Activated B cell treated with CpG ODN at 0.5 μM for 24 hours (primary cell): ENCODE results near the gene C6orf52. TPM values are rescaled to one million over a fixed set of nuclear protein-coding genes. Genes with fewer than 3 reads are reported as not detected.
A peak's percentile ranks its signal among the peaks of the same experiment; 100 is the strongest.
"Not testable (repeated sequence)": the region's sequence is repeated elsewhere in the genome, so short reads cannot be mapped to it uniquely, and the experiment has no call there.

Experiments
- ATAC-seq: fragments of 200-7000 bp; cut with Tn5 transposase; one replicate; pipeline ENCODE4 v1.10.0; 2021; ENCODE audit warnings: low read depth, mild to moderate bottlenecking, moderate library complexity
- CTCF ChIA-PET: fragments of 350-600 bp; sonication (Branson Sonifier 250); formaldehyde crosslinking; loops from one replicate; lab custom pipeline; 2021; ENCODE audit warnings: antibody characterized with exemption; lab: Charles Lee
- POLR2A ChIA-PET: fragments of 350-600 bp; sonication (Branson Sonifier 250); formaldehyde crosslinking; loops from one replicate; lab custom pipeline; 2021; ENCODE audit warnings: antibody characterized with exemption; lab: Charles Lee
- DNase-seq: peaks from one replicate; pipeline ENCODE4 v3.0.0; 2022
- H3K27ac Mint-ChIP-seq: one replicate; pipeline ENCODE4 v1.8.0; 2020; ENCODE audit warnings: mixed read lengths
- H3K27me3 Mint-ChIP-seq: one replicate; pipeline ENCODE4 v1.8.0; 2021; ENCODE audit warnings: mixed read lengths
- H3K36me3 Mint-ChIP-seq: one replicate; pipeline ENCODE4 v1.8.0; 2021; ENCODE audit warnings: low read depth, mixed read lengths
- H3K4me1 Mint-ChIP-seq: one replicate; pipeline ENCODE4 v1.8.0; 2021; ENCODE audit warnings: mixed read lengths
- H3K4me3 Mint-ChIP-seq: one replicate; pipeline ENCODE4 v1.8.0; 2020; ENCODE audit warnings: mild to moderate bottlenecking, mixed read lengths
- H3K9me3 Mint-ChIP-seq: one replicate; pipeline ENCODE4 v1.8.0; 2020; ENCODE audit warnings: mixed read lengths
- CTCF ChIP-seq: fragments of 200-600 bp; IDR thresholded peaks from one replicate; pipeline ENCODE4 v1.8.0; 2022; ENCODE audit warnings: antibody characterized with exemption, mild to moderate bottlenecking
- intact Hi-C: fragments of 100-400 bp; cut with micrococcal nuclease; formaldehyde crosslinking; loops from one replicate; pipeline ENCODE4 v1.15.1; 2024
- total RNA-seq: library from RNA; stranded (reverse); gene quantifications from 2 replicates; pipeline ENCODE4 v1.2.3, GENCODE V29; 2022

Gene C6orf52
- 1.0 and 1.6 TPM in 2 replicates for total RNA-seq

GRCh38 chr6:10694302-10695085 is at the start of gene C6orf52, which contains the start of gene PAK1IP1:
Gene C6orf52, minus strand, starts transcription at chr6:10694616. Its CDS starts 7,066 bp downstream, at chr6:10687550.
Gene PAK1IP1, plus strand, starts transcription at chr6:10694972. Its CDS starts 14 bp downstream, at chr6:10694986.
- CTCF ChIA-PET: interaction anchor here (0.7 to 2.9 kb wide), 6 partner anchors 51 to 375 kb away, joined by 3 to 11 read pairs (median 4); no protein-coding TSS in a partner anchor
- H3K4me1 Mint-ChIP-seq: peaks cover 29% of the 10 kb centered on the region
- peak within 1 kb of the TSS; percentile 100 for H3K27ac Mint-ChIP-seq
- H3K36me3 Mint-ChIP-seq: peaks cover 41% of the 10 kb centered on the region
- DNase-seq: peak; percentile 84
- peak; percentile 94 for ATAC-seq
- POLR2A ChIA-PET: interaction anchor here (0.6 to 2.9 kb wide), 28 partner anchors 16 to 1912 kb away, joined by 3 to 75 read pairs (median 4); partner anchors contain the start of genes MAK, SMIM13, TMEM14B and TMEM14C
- no peak for TF ChIP-seq CTCF
- no peaks in the 10 kb centered on the region for H3K9me3 Mint-ChIP-seq
- no peaks in the 10 kb centered on the region for H3K27me3 Mint-ChIP-seq
- H3K4me3 Mint-ChIP-seq: peak within 1 kb of the TSS; percentile 99
- intact Hi-C loops: loop anchor here (1.0 to 2.0 kb wide), 10 partner anchors 29 to 399 kb away; partner anchors contain the start of genes MAK, SMIM13, TMEM14B and TMEM14C

GRCh38 chr6:10743515-10743914 is 49.1 kb upstream of the C6orf52 start:
- peaks cover 14% of the 10 kb centered on the region for H3K4me1 Mint-ChIP-seq
- no peak for ATAC-seq
- peaks cover 5% of the 10 kb centered on the region for H3K36me3 Mint-ChIP-seq
- H3K27ac Mint-ChIP-seq: no peak overlapping the region
- no peak for DNase-seq
- H3K4me3 Mint-ChIP-seq: no peak overlapping the region
- ChIA-PET CTCF (no interaction called here), POLR2A (no interaction called here)
- H3K27me3 Mint-ChIP-seq: no peaks in the 10 kb centered on the region
- H3K9me3 Mint-ChIP-seq: no peaks in the 10 kb centered on the region
- no peak for TF ChIP-seq CTCF
- intact Hi-C loops: no loop called here

- DNase-seq (no peak), ATAC-seq (no peak)
- TF ChIP-seq CTCF: no peak
- no peaks in the 10 kb centered on the region for H3K9me3 Mint-ChIP-seq
- intact Hi-C loops: no loop called here
- peaks cover 6% of the 10 kb centered on the region for H3K4me1 Mint-ChIP-seq
- no peaks in the 10 kb centered on the region for H3K36me3 Mint-ChIP-seq
- POLR2A ChIA-PET: no interaction called here
- no peaks in the 10 kb centered on the region for H3K27me3 Mint-ChIP-seq
- no peak overlapping the region for H3K27ac Mint-ChIP-seq
- no peak overlapping the region for H3K4me3 Mint-ChIP-seq
- CTCF ChIA-PET: no interaction called here
These were observed 47.8 kb upstream of the C6orf52 start for GRCh38 chr6:10742251-10742650.

GRCh38 chr6:10741643-10742042 is 47.2 kb upstream of the C6orf52 start:
- H3K4me3 Mint-ChIP-seq, intact Hi-C loops, CTCF ChIA-PET: not testable (repeated sequence)

GRCh38 chr6:10740061-10740460 is 45.6 kb upstream of the C6orf52 start:
- Mint-ChIP-seq H3K36me3 (no peaks in the 10 kb centered on the region), H3K4me3 (no peak overlapping the region), H3K9me3 (no peaks in the 10 kb centered on the region), H3K27me3 (no peaks in the 10 kb centered on the region), H3K27ac (no peak overlapping the region), H3K4me1 (no peaks in the 10 kb centered on the region)
- no peak for ATAC-seq
- CTCF ChIA-PET: no interaction called here
- TF ChIP-seq CTCF: no peak
- DNase-seq: no peak
- intact Hi-C loops: no loop called here
- POLR2A ChIA-PET: no interaction called here

More at GRCh38 chr6:10741643-10742042, 47.2 kb upstream of the C6orf52 start:
- DNase-seq, H3K27ac Mint-ChIP-seq, H3K9me3 Mint-ChIP-seq, H3K4me1 Mint-ChIP-seq, ATAC-seq, POLR2A ChIA-PET, H3K36me3 Mint-ChIP-seq, H3K27me3 Mint-ChIP-seq: not testable (repeated sequence)
